ENCODE data around the gene TSR3. TPM values are rescaled to one million over a fixed set of nuclear protein-coding genes. Genes with fewer than 3 reads are reported as not detected.

TSR3 gene
- total RNA-seq, 3 donors from 2014 or later (not counting 1 experiment from before 2014, with no cell fraction given) = 29.4 to 34.7 (median 29.7) TPM

GRCh38 chr16:1347962-1348361 is 3.7 kb downstream of the TSR3 start:
- no peak overlapping the region for H3K4me3 Mint-ChIP-seq
- ATAC-seq = no peak

DNA sequence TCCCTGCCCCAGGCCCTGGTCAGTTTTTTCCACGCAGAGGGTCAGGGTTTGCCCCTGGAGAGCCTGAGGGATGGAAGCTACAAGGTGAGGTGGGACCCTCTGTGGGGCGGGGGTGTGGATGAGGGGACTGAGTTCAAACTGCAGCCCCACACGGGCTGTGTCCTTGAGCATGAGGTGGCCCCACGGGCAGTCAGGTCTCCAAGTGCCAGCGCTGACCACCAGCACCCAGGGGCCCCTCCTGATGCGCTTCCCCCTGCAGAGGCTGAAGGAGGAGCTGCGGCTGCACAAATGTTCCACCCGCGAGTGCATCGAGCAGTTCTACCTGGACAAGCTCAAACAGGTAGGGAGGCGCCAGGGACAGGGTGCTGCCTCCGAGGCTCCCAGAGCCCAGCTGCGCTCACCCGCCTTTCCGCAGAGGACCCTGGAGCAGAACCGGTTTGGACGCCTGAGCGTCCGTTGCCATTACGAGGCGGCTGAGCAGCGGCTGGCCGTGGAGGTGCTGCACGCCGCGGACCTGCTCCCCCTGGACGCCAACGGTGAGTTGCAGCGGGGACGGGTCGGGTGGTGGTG is 4.3 kb downstream of the TSR3 start:
- H3K4me3 Mint-ChIP-seq = no peak overlapping the region
- no peaks in the 10 kb centered on the region for H3K27me3 Mint-ChIP-seq (ENCODE audit: low read depth in 2 of 2)
- no peaks in the 10 kb centered on the region for H3K9me3 Mint-ChIP-seq
- no peaks in the 10 kb centered on the region for H3K36me3 Mint-ChIP-seq
- intact Hi-C loops (cut with micrococcal nuclease) = no loop called here
- Histone ChIP-seq H3K4me1 (ENCODE audit: control insufficient read depth, insufficient read depth, low read length) (peaks cover 31% of the 10 kb centered on the region), H3K9me3 (ENCODE audit: control insufficient read depth, insufficient read depth, low read length) (no peaks in the 10 kb centered on the region), H3K36me3 (ENCODE audit: control insufficient read depth, insufficient read depth, low read length) (peaks cover 12% of the 10 kb centered on the region), H3K4me3 (ENCODE audit: low read length) (no peak overlapping the region), H3K27me3 (ENCODE audit: control insufficient read depth, insufficient read depth, low read length) (no peaks in the 10 kb centered on the region), H3K27ac (ENCODE audit: low read length) (no peak overlapping the region)
- TF ChIP-seq, protein P1, sequence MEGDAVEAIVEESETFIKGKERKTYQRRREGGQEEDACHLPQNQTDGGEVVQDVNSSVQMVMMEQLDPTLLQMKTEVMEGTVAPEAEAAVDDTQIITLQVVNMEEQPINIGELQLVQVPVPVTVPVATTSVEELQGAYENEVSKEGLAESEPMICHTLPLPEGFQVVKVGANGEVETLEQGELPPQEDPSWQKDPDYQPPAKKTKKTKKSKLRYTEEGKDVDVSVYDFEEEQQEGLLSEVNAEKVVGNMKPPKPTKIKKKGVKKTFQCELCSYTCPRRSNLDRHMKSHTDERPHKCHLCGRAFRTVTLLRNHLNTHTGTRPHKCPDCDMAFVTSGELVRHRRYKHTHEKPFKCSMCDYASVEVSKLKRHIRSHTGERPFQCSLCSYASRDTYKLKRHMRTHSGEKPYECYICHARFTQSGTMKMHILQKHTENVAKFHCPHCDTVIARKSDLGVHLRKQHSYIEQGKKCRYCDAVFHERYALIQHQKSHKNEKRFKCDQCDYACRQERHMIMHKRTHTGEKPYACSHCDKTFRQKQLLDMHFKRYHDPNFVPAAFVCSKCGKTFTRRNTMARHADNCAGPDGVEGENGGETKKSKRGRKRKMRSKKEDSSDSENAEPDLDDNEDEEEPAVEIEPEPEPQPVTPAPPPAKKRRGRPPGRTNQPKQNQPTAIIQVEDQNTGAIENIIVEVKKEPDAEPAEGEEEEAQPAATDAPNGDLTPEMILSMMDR (IDR thresholded peaks at IDR 0.05) = no peak
- H3K27ac Mint-ChIP-seq = no peak overlapping the region
- 93% methylated on average over 31 of the region's 31 CpGs for WGBS (ENCODE audit: insufficient coverage)
- DNase-seq (no peak), ATAC-seq (no peak)
- H3K4me1 Mint-ChIP-seq = peaks cover 13 to 31% of the 10 kb centered on the region in 2 donors

More at GRCh38 chr16:1347962-1348361, 3.7 kb downstream of the TSR3 start:
- no peak for DNase-seq
- no peaks in the 10 kb centered on the region for H3K36me3 Mint-ChIP-seq
- Histone ChIP-seq H3K27me3 (ENCODE audit: control insufficient read depth, insufficient read depth, low read length) (no peaks in the 10 kb centered on the region), H3K4me1 (ENCODE audit: control insufficient read depth, insufficient read depth, low read length) (peaks cover 31% of the 10 kb centered on the region), H3K27ac (ENCODE audit: low read length) (no peak overlapping the region), H3K9me3 (ENCODE audit: control insufficient read depth, insufficient read depth, low read length) (no peaks in the 10 kb centered on the region), H3K36me3 (ENCODE audit: control insufficient read depth, insufficient read depth, low read length) (peaks cover 12% of the 10 kb centered on the region), H3K4me3 (ENCODE audit: low read length) (no peak overlapping the region)
- H3K9me3 Mint-ChIP-seq = no peaks in the 10 kb centered on the region
- H3K27ac Mint-ChIP-seq = no peak overlapping the region
- peaks cover 15 to 30% of the 10 kb centered on the region in 2 donors for H3K4me1 Mint-ChIP-seq
- H3K27me3 Mint-ChIP-seq (ENCODE audit: low read depth in 2 of 2) = no peaks in the 10 kb centered on the region
- TF ChIP-seq, protein P1 (IDR thresholded peaks at IDR 0.05) = no peak
- WGBS (ENCODE audit: insufficient coverage) = 91% methylated on average over 29 of the region's 29 CpGs
- intact Hi-C loops (cut with micrococcal nuclease) = no loop called here

- TF ChIP-seq, protein P1 (IDR thresholded peaks at IDR 0.05) = no peak
- no peak overlapping the region for H3K27ac Mint-ChIP-seq
- H3K4me3 ChIP-seq (ENCODE audit: low read length) = no peak overlapping the region
- H3K9me3 ChIP-seq (ENCODE audit: control insufficient read depth, insufficient read depth, low read length) = no peaks in the 10 kb centered on the region
- H3K27me3 ChIP-seq (ENCODE audit: control insufficient read depth, insufficient read depth, low read length) = no peaks in the 10 kb centered on the region
- H3K4me1 ChIP-seq (ENCODE audit: control insufficient read depth, insufficient read depth, low read length) = peaks cover 34% of the 10 kb centered on the region
- H3K4me3 Mint-ChIP-seq = no peak overlapping the region
- H3K9me3 Mint-ChIP-seq = no peaks in the 10 kb centered on the region
- intact Hi-C loops (cut with micrococcal nuclease) = no loop called here
- no peaks in the 10 kb centered on the region for H3K27me3 Mint-ChIP-seq (ENCODE audit: low read depth in 2 of 2)
- WGBS (ENCODE audit: insufficient coverage) = 84% methylated on average over 34 of the region's 34 CpGs
- ATAC-seq = no peak
- no peak for DNase-seq
- H3K27ac ChIP-seq (ENCODE audit: low read length) = no peak overlapping the region
- H3K4me1 Mint-ChIP-seq = peaks cover 9 to 27% of the 10 kb centered on the region in 2 donors
- peaks cover 12% of the 10 kb centered on the region for H3K36me3 ChIP-seq (ENCODE audit: control insufficient read depth, insufficient read depth, low read length)
- no peaks in the 10 kb centered on the region for H3K36me3 Mint-ChIP-seq
These were observed 5.0 kb downstream of the TSR3 start for GRCh38 chr16:1346422-1347285.
